Subcutaneous abdominal adipose tissue (tissue), 5 donors: ENCODE measurements around the gene EPG5.
A peak's percentile ranks its signal among the peaks of the same experiment; 100 is the strongest.
"Not testable (repeated sequence)": the region's sequence is repeated elsewhere in the genome, so short reads cannot be mapped to it uniquely, and the experiment has no call there.

ENCODE experiments used
- H3K27ac ChIP-seq: one replicate; pipeline ENCODE4 v1.7.0; 2013; ENCODE audit warnings: low read depth, mild to moderate bottlenecking, inconsistent platforms, low read length, moderate library complexity
- H3K27me3 ChIP-seq, 5 donors: one replicate each; pipeline ENCODE4 v1.7.0; 2013; ENCODE audit warnings: low read length in 5 of 5, inconsistent platforms in 1 of 5; ENCODE audit not compliant: control insufficient read depth in 5 of 5, insufficient read depth in 4 of 5
- H3K36me3 ChIP-seq, 5 donors: one replicate each; pipeline ENCODE4 v1.7.0; 2013; ENCODE audit warnings: low read length in 5 of 5; ENCODE audit not compliant: control insufficient read depth in 5 of 5, insufficient read depth in 5 of 5
- H3K4me1 ChIP-seq, 5 donors: one replicate each; pipeline ENCODE4 v1.7.0; 2013; ENCODE audit warnings: low read length in 5 of 5, mild to moderate bottlenecking in 3 of 5, moderate library complexity in 1 of 5; ENCODE audit not compliant: control insufficient read depth in 5 of 5, insufficient read depth in 5 of 5
- H3K4me3 ChIP-seq, 5 donors: one replicate each; pipeline ENCODE4 v1.7.0; 2013; ENCODE audit warnings: low read length in 5 of 5, low read depth in 1 of 5
- H3K9ac ChIP-seq, 5 donors: one replicate each; pipeline ENCODE4 v1.7.0; 2013; ENCODE audit warnings: low read length in 5 of 5, mild to moderate bottlenecking in 4 of 5, moderate library complexity in 3 of 5
- H3K9me3 ChIP-seq, 5 donors: one replicate each; pipeline ENCODE4 v1.7.0; 2013; ENCODE audit warnings: low read length in 5 of 5; ENCODE audit not compliant: control insufficient read depth in 5 of 5
- donor health status: healthy.
- donor health status: healthy.
- donor health status: healthy.
- donor health status: healthy.
- donor health status: healthy.

The EPG5 gene

GRCh38 chr18:45826084-45826483 is 141.0 kb downstream of the EPG5 start:
- no peak overlapping the region for H3K4me3 ChIP-seq
- H3K9ac ChIP-seq: no peak overlapping the region
- no peaks in the 10 kb centered on the region for H3K9me3 ChIP-seq
- peaks cover 0 to 10% (median 8%) of the 10 kb centered on the region in 5 donors for H3K27me3 ChIP-seq
- H3K4me1 ChIP-seq: peaks cover 0 to 24% (median 13%) of the 10 kb centered on the region in 5 donors
- H3K27ac ChIP-seq: no peak overlapping the region
- no peaks in the 10 kb centered on the region for H3K36me3 ChIP-seq

GRCh38 chr18:45825258-45826044 is 141.7 kb downstream of the EPG5 start, which contains the start of gene SIGLEC15:
SIGLEC15 (plus strand) TSS chr18:45825675; CDS start chr18:45825729, 54 bp downstream.
- no peak within 1 kb of the TSS for H3K4me3 ChIP-seq
- peaks cover 0 to 10% (median 5%) of the 10 kb centered on the region in 5 donors for H3K27me3 ChIP-seq
- no peaks in the 10 kb centered on the region for H3K36me3 ChIP-seq
- H3K9ac ChIP-seq: no peak within 1 kb of the TSS
- H3K9me3 ChIP-seq: no peaks in the 10 kb centered on the region
- peaks cover 0 to 24% (median 13%) of the 10 kb centered on the region in 5 donors for H3K4me1 ChIP-seq
- no peak within 1 kb of the TSS for H3K27ac ChIP-seq

GRCh38 chr18:45821711-45822110 is 145.4 kb downstream of the EPG5 start:
- H3K27me3 ChIP-seq: no peaks in the 10 kb centered on the region
- H3K36me3 ChIP-seq: no peaks in the 10 kb centered on the region
- H3K4me3 ChIP-seq: no peak overlapping the region
- peaks cover 0 to 6% (median 0%) of the 10 kb centered on the region in 5 donors for H3K4me1 ChIP-seq
- H3K27ac ChIP-seq: no peak overlapping the region
- H3K9me3 ChIP-seq: peaks cover 0 to 4% (median under 1%) of the 10 kb centered on the region in 5 donors
- no peak overlapping the region for H3K9ac ChIP-seq

- Histone ChIP-seq H3K27me3 (no peaks in the 10 kb centered on the region), H3K27ac (no peak overlapping the region)
These were observed 146.1 kb downstream of the EPG5 start for GRCh38 chr18:45821026-45821425.

GRCh38 chr18:45820106-45820745 is 146.9 kb downstream of the EPG5 start:
- Histone ChIP-seq H3K36me3 (no peaks in the 10 kb centered on the region), H3K27me3 (no peaks in the 10 kb centered on the region), H3K9ac (no peak overlapping the region), H3K4me3 (no peak overlapping the region), H3K4me1 (peaks cover 0 to 2% (median 0%) of the 10 kb centered on the region in 5 donors), H3K27ac (no peak overlapping the region), H3K9me3 (peaks cover 0 to 7% (median 3%) of the 10 kb centered on the region in 5 donors)

More at GRCh38 chr18:45821026-45821425, 146.1 kb downstream of the EPG5 start:
- Histone ChIP-seq H3K9me3 (peaks cover 0 to 7% (median 3%) of the 10 kb centered on the region in 5 donors), H3K9ac (no peak overlapping the region), H3K4me3 (no peak overlapping the region), H3K4me1 (peaks cover 0 to 6% (median 0%) of the 10 kb centered on the region in 5 donors), H3K36me3 (no peaks in the 10 kb centered on the region)

GRCh38 chr18:45818765-45819164 is 148.4 kb downstream of the EPG5 start:
- H3K27ac ChIP-seq, H3K9me3 ChIP-seq, H3K27me3 ChIP-seq, H3K36me3 ChIP-seq, H3K9ac ChIP-seq, H3K4me3 ChIP-seq, H3K4me1 ChIP-seq: not testable (repeated sequence)

- peak overlapping the region in 1 of 5 donors; percentile 1 for H3K4me3 ChIP-seq
These were observed 149.6 kb downstream of the EPG5 start for GRCh38 chr18:45817543-45817942.

GRCh38 chr18:45814733-45815132 is 152.4 kb downstream of the EPG5 start:
- not testable (repeated sequence) for H3K9me3 ChIP-seq, H3K4me3 ChIP-seq, H3K27ac ChIP-seq, H3K4me1 ChIP-seq, H3K9ac ChIP-seq, H3K36me3 ChIP-seq, H3K27me3 ChIP-seq

More at GRCh38 chr18:45817543-45817942, 149.6 kb downstream of the EPG5 start:
- no peaks in the 10 kb centered on the region for H3K27me3 ChIP-seq
- no peak overlapping the region for H3K9ac ChIP-seq
- H3K4me1 ChIP-seq: no peaks in the 10 kb centered on the region
- H3K36me3 ChIP-seq: no peaks in the 10 kb centered on the region
- H3K27ac ChIP-seq: no peak overlapping the region
- peaks cover 0 to 7% (median 3%) of the 10 kb centered on the region in 5 donors for H3K9me3 ChIP-seq

- H3K27me3 ChIP-seq, H3K27ac ChIP-seq, H3K9ac ChIP-seq, H3K4me1 ChIP-seq, H3K36me3 ChIP-seq, H3K4me3 ChIP-seq: not testable (repeated sequence)
- peaks cover 0 to 23% (median 2%) of the 10 kb centered on the region in 5 donors for H3K9me3 ChIP-seq
These were observed 160.0 kb downstream of the EPG5 start for GRCh38 chr18:45807144-45807543.

- no peaks in the 10 kb centered on the region for H3K27me3 ChIP-seq
- H3K4me1 ChIP-seq: no peaks in the 10 kb centered on the region
- no peak overlapping the region for H3K4me3 ChIP-seq
- no peak overlapping the region for H3K9ac ChIP-seq
- no peaks in the 10 kb centered on the region for H3K36me3 ChIP-seq
- H3K27ac ChIP-seq: no peak overlapping the region
- peaks cover 0 to 23% (median 2%) of the 10 kb centered on the region in 5 donors for H3K9me3 ChIP-seq
These were observed 160.9 kb downstream of the EPG5 start for GRCh38 chr18:45806226-45806625.
